ENCODE results near the gene RBM42. TPM values are rescaled to one million over a fixed set of nuclear protein-coding genes. Genes with fewer than 3 reads are reported as not detected.
A peak's percentile ranks its signal among the peaks of the same experiment; 100 is the strongest.

Gene RBM42
- total and polyA plus RNA-seq, 2 experiments from 2014 or later: 74.7 to 82.5 TPM

- Histone ChIP-seq H2AFZ (peak overlapping the region; percentile 78), H4K20me1 (ENCODE audit: insufficient read depth) (no peaks in the 10 kb centered on the region), H3K4me3 (peak overlapping the region; percentile 65), H3K27me3 (replicated peaks; ENCODE audit: insufficient read depth) (peaks cover 14% of the 10 kb centered on the region), H3K36me3 (ENCODE audit: low read depth) (no peaks in the 10 kb centered on the region), H3K4me1 (ENCODE audit: insufficient read depth) (no peaks in the 10 kb centered on the region), H3K9me2 (ENCODE audit: insufficient read depth) (no peaks in the 10 kb centered on the region), H3K9ac (peak overlapping the region; percentile 14; the same call in 1 of the 2 replicates), H3K27ac (no peak overlapping the region), H3K9me3 (ENCODE audit: low read depth) (no peaks in the 10 kb centered on the region), H3K79me2 (ENCODE audit: insufficient read depth) (no peaks in the 10 kb centered on the region), H3K4me2 (ENCODE audit: unreplicated experiment) (peak overlapping the region; percentile 55), H3F3A (ENCODE audit: insufficient read depth) (no peaks in the 10 kb centered on the region)
- no peak for TF ChIP-seq EZH2 (IDR thresholded peaks at IDR 0.05; ENCODE audit: insufficient read depth, poor library complexity, severe bottlenecking)
- TF ChIP-seq EZH2phosphoT487 (IDR thresholded peaks at IDR 0.05; ENCODE audit: insufficient read depth, low read depth): no peak
- in situ Hi-C loops (cut with MboI): no loop called here
- DNase-seq: peak; percentile 73
- 10 to 15% methylated on average over 33 to 39 of the region's 39 CpGs for WGBS, 2 experiments (ENCODE audit: low coverage in 1 of 2, low lambda C conversion rate in 2 of 2, missing lambda C conversion rate in 2 of 2)
These were observed 44.4 kb downstream of the RBM42 start for GRCh38 chr19:35673121-35673804.

GRCh38 chr19:35675589-35676140 is 46.8 kb downstream of the RBM42 start:
- H3K79me2 ChIP-seq (ENCODE audit: insufficient read depth): no peaks in the 10 kb centered on the region
- no peaks in the 10 kb centered on the region for H3K4me1 ChIP-seq (ENCODE audit: insufficient read depth)
- TF ChIP-seq EZH2phosphoT487 (IDR thresholded peaks at IDR 0.05; ENCODE audit: insufficient read depth, low read depth): no peak
- no peak for TF ChIP-seq EZH2 (IDR thresholded peaks at IDR 0.05; ENCODE audit: insufficient read depth, poor library complexity, severe bottlenecking)
- 74 to 76% methylated on average over 13 to 15 of the region's 15 CpGs for WGBS, 2 experiments (ENCODE audit: low coverage in 1 of 2, low lambda C conversion rate in 2 of 2, missing lambda C conversion rate in 2 of 2)
- DNase-seq: no peak
- peaks cover 6% of the 10 kb centered on the region for H3K27me3 ChIP-seq (replicated peaks; ENCODE audit: insufficient read depth)
- H4K20me1 ChIP-seq (ENCODE audit: insufficient read depth): no peaks in the 10 kb centered on the region
- in situ Hi-C loops (cut with MboI): no loop called here
- H3K4me3 ChIP-seq: no peak overlapping the region
- H3K9me2 ChIP-seq (ENCODE audit: insufficient read depth): no peaks in the 10 kb centered on the region
- no peak overlapping the region for H3K9ac ChIP-seq
- no peaks in the 10 kb centered on the region for H3F3A ChIP-seq (ENCODE audit: insufficient read depth)
- H3K27ac ChIP-seq: no peak overlapping the region
- H3K36me3 ChIP-seq (ENCODE audit: low read depth): no peaks in the 10 kb centered on the region
- H2AFZ ChIP-seq: no peak overlapping the region
- no peaks in the 10 kb centered on the region for H3K9me3 ChIP-seq (ENCODE audit: low read depth)
- no peak overlapping the region for H3K4me2 ChIP-seq (ENCODE audit: unreplicated experiment)

Other genes starting within 250 kb of the RBM42 start
- not detected in 2 replicates for gene FFAR2, start 180.8 kb upstream of the RBM42 start, total RNA-seq (2014; rRNA removed; shearing (Covaris generic))
- not detected in 2 replicates for gene FFAR2, start 180.8 kb upstream of the RBM42 start, polyA plus RNA-seq (2016; fragmentation: Nextera tagmentation; extraction: Ambion mirVana)
- not detected in 2 replicates for gene KRTDAP, start 138.6 kb upstream of the RBM42 start, total RNA-seq (2014; rRNA removed; shearing (Covaris generic))
- not detected in 2 replicates for gene KRTDAP, start 138.6 kb upstream of the RBM42 start, polyA plus RNA-seq (2016; fragmentation: Nextera tagmentation; extraction: Ambion mirVana)
- 20.0 and 25.4 TPM in 2 replicates for gene DMKN, start 115.4 kb upstream of the RBM42 start, total RNA-seq (2014; rRNA removed; shearing (Covaris generic))
- 30.9 and 34.5 TPM in 2 replicates for gene DMKN, start 115.4 kb upstream of the RBM42 start, polyA plus RNA-seq (2016; fragmentation: Nextera tagmentation; extraction: Ambion mirVana)
- gene SBSN, start 100.7 kb upstream of the RBM42 start, total RNA-seq (2014; rRNA removed; shearing (Covaris generic)): 3.2 and 4.3 TPM in 2 replicates
- 7.9 and 8.8 TPM in 2 replicates for gene SBSN, start 100.7 kb upstream of the RBM42 start, polyA plus RNA-seq (2016; fragmentation: Nextera tagmentation; extraction: Ambion mirVana)
- gene GAPDHS, start 95.6 kb upstream of the RBM42 start, total RNA-seq (2014; rRNA removed; shearing (Covaris generic)): not detected in 2 replicates
- not detected in 2 replicates for gene GAPDHS, start 95.6 kb upstream of the RBM42 start, polyA plus RNA-seq (2016; fragmentation: Nextera tagmentation; extraction: Ambion mirVana)
- gene TMEM147, start 83.4 kb upstream of the RBM42 start, total RNA-seq (2014; rRNA removed; shearing (Covaris generic)): 108 and 129 TPM in 2 replicates
- gene TMEM147, start 83.4 kb upstream of the RBM42 start, polyA plus RNA-seq (2016; fragmentation: Nextera tagmentation; extraction: Ambion mirVana): 203 and 214 TPM in 2 replicates
- gene ATP4A, start 65.4 kb upstream of the RBM42 start, total RNA-seq (2014; rRNA removed; shearing (Covaris generic)): not detected in 2 replicates
- gene ATP4A, start 65.4 kb upstream of the RBM42 start, polyA plus RNA-seq (2016; fragmentation: Nextera tagmentation; extraction: Ambion mirVana): not detected in 2 replicates
- not detected in 2 replicates for gene PMIS2, start 42.9 kb upstream of the RBM42 start, total RNA-seq (2014; rRNA removed; shearing (Covaris generic))
- gene PMIS2, start 42.9 kb upstream of the RBM42 start, polyA plus RNA-seq (2016; fragmentation: Nextera tagmentation; extraction: Ambion mirVana): not detected in 2 replicates
- gene HAUS5, start 16.3 kb upstream of the RBM42 start, total RNA-seq (2014; rRNA removed; shearing (Covaris generic)): 8.5 and 10.1 TPM in 2 replicates
- gene HAUS5, start 16.3 kb upstream of the RBM42 start, polyA plus RNA-seq (2016; fragmentation: Nextera tagmentation; extraction: Ambion mirVana): 7.4 and 9.6 TPM in 2 replicates
- not detected in 2 replicates for gene ETV2, start 12.7 kb downstream of the RBM42 start, total RNA-seq (2014; rRNA removed; shearing (Covaris generic))
- gene ETV2, start 12.7 kb downstream of the RBM42 start, polyA plus RNA-seq (2016; fragmentation: Nextera tagmentation; extraction: Ambion mirVana): 0.91 and 0.93 TPM in 2 replicates
- 328 and 423 TPM in 2 replicates for gene COX6B1, start 19.3 kb downstream of the RBM42 start, total RNA-seq (2014; rRNA removed; shearing (Covaris generic))
- 448 and 472 TPM in 2 replicates for gene COX6B1, start 19.3 kb downstream of the RBM42 start, polyA plus RNA-seq (2016; fragmentation: Nextera tagmentation; extraction: Ambion mirVana)
- gene UPK1A, start 37.5 kb downstream of the RBM42 start, total RNA-seq (2014; rRNA removed; shearing (Covaris generic)): not detected in 2 replicates
- gene UPK1A, start 37.5 kb downstream of the RBM42 start, polyA plus RNA-seq (2016; fragmentation: Nextera tagmentation; extraction: Ambion mirVana): not detected in 2 replicates
- gene ZBTB32, start 75.5 kb downstream of the RBM42 start, total RNA-seq (2014; rRNA removed; shearing (Covaris generic)): not detected in 2 replicates
- gene ZBTB32, start 75.5 kb downstream of the RBM42 start, polyA plus RNA-seq (2016; fragmentation: Nextera tagmentation; extraction: Ambion mirVana): not detected in 2 replicates
- gene KMT2B, start 89.0 kb downstream of the RBM42 start, total RNA-seq (2014; rRNA removed; shearing (Covaris generic)): 6.8 and 7.5 TPM in 2 replicates
- gene KMT2B, start 89.0 kb downstream of the RBM42 start, polyA plus RNA-seq (2016; fragmentation: Nextera tagmentation; extraction: Ambion mirVana): 4.0 and 4.1 TPM in 2 replicates
- gene IGFLR1, start 113.4 kb downstream of the RBM42 start, total RNA-seq (2014; rRNA removed; shearing (Covaris generic)): 1.4 TPM in 1 of 2 replicates, not detected in the other
- gene IGFLR1, start 113.4 kb downstream of the RBM42 start, polyA plus RNA-seq (2016; fragmentation: Nextera tagmentation; extraction: Ambion mirVana): 3.2 and 3.3 TPM in 2 replicates
- gene U2AF1L4, start 116.4 kb downstream of the RBM42 start, total RNA-seq (2014; rRNA removed; shearing (Covaris generic)): 10.7 and 18.8 TPM in 2 replicates
- 23.1 and 25.3 TPM in 2 replicates for gene U2AF1L4, start 116.4 kb downstream of the RBM42 start, polyA plus RNA-seq (2016; fragmentation: Nextera tagmentation; extraction: Ambion mirVana)
- gene PSENEN, start 116.6 kb downstream of the RBM42 start, total RNA-seq (2014; rRNA removed; shearing (Covaris generic)): 15.7 and 21.6 TPM in 2 replicates
- 99.7 and 108 TPM in 2 replicates for gene PSENEN, start 116.6 kb downstream of the RBM42 start, polyA plus RNA-seq (2016; fragmentation: Nextera tagmentation; extraction: Ambion mirVana)
- 12.0 and 12.3 TPM in 2 replicates for gene LIN37, start 119.5 kb downstream of the RBM42 start, total RNA-seq (2014; rRNA removed; shearing (Covaris generic))
- gene LIN37, start 119.5 kb downstream of the RBM42 start, polyA plus RNA-seq (2016; fragmentation: Nextera tagmentation; extraction: Ambion mirVana): 9.5 and 9.7 TPM in 2 replicates
- gene HSPB6, start 128.0 kb downstream of the RBM42 start, total RNA-seq (2014; rRNA removed; shearing (Covaris generic)): 14.1 and 24.3 TPM in 2 replicates
- 220 and 238 TPM in 2 replicates for gene HSPB6, start 128.0 kb downstream of the RBM42 start, polyA plus RNA-seq (2016; fragmentation: Nextera tagmentation; extraction: Ambion mirVana)
- gene PROSER3, start 129.1 kb downstream of the RBM42 start, total RNA-seq (2014; rRNA removed; shearing (Covaris generic)): 2.7 and 7.6 TPM in 2 replicates
- gene PROSER3, start 129.1 kb downstream of the RBM42 start, polyA plus RNA-seq (2016; fragmentation: Nextera tagmentation; extraction: Ambion mirVana): 10.9 and 12.6 TPM in 2 replicates
- 2.0 and 24.9 TPM in 2 replicates for gene ARHGAP33, start 146.5 kb downstream of the RBM42 start, total RNA-seq (2014; rRNA removed; shearing (Covaris generic))
- gene ARHGAP33, start 146.5 kb downstream of the RBM42 start, polyA plus RNA-seq (2016; fragmentation: Nextera tagmentation; extraction: Ambion mirVana): 1.1 and 1.9 TPM in 2 replicates
- gene PRODH2, start 183.8 kb downstream of the RBM42 start, total RNA-seq (2014; rRNA removed; shearing (Covaris generic)): not detected in 2 replicates
- not detected in 2 replicates for gene PRODH2, start 183.8 kb downstream of the RBM42 start, polyA plus RNA-seq (2016; fragmentation: Nextera tagmentation; extraction: Ambion mirVana)
- gene NPHS1, start 223.5 kb downstream of the RBM42 start, total RNA-seq (2014; rRNA removed; shearing (Covaris generic)): not detected in 2 replicates
- not detected in 2 replicates for gene NPHS1, start 223.5 kb downstream of the RBM42 start, polyA plus RNA-seq (2016; fragmentation: Nextera tagmentation; extraction: Ambion mirVana)
- not detected in 2 replicates for gene KIRREL2, start 227.9 kb downstream of the RBM42 start, total RNA-seq (2014; rRNA removed; shearing (Covaris generic))
- not detected in 2 replicates for gene KIRREL2, start 227.9 kb downstream of the RBM42 start, polyA plus RNA-seq (2016; fragmentation: Nextera tagmentation; extraction: Ambion mirVana)
- gene APLP1, start 239.5 kb downstream of the RBM42 start, total RNA-seq (2014; rRNA removed; shearing (Covaris generic)): 10.6 and 20.4 TPM in 2 replicates
- 16.7 and 16.8 TPM in 2 replicates for gene APLP1, start 239.5 kb downstream of the RBM42 start, polyA plus RNA-seq (2016; fragmentation: Nextera tagmentation; extraction: Ambion mirVana)